Gastrocnemius medialis (tissue), 4 donors: ENCODE results near the gene CDC14B. TPM values are rescaled to one million over a fixed set of nuclear protein-coding genes. Genes with fewer than 3 reads are reported as not detected.
A peak's percentile ranks its signal among the peaks of the same experiment; 100 is the strongest.

ENCODE experiments used
- ATAC-seq, 2 donors: fragments of 150-250 bp; one replicate each; pipeline ENCODE4 v1.9.1; 2016
- DNase-seq, 2 donors: peaks; one replicate each; pipeline ENCODE4 v3.0.0-alpha.2; 2019
- H3K27ac ChIP-seq, 4 donors: fragments of 200-600 bp; sonication (generic); 1 replicate in 1 of 4; 2 replicates in 3 of 4; pipeline ENCODE4 v1.5.1; 2016 to 2018; ENCODE audit warnings: mild to moderate bottlenecking in 2 of 4, moderate library complexity in 1 of 4
- H3K27me3 ChIP-seq, 3 donors: fragments of 200-600 bp; sonication (generic) in 2 of 3; 1 replicate in 1 of 3; 2 replicates in 2 of 3; pipeline versions ENCODE4 v1.5.1 to v1.6.0; 2016 to 2019; ENCODE audit warnings: mild to moderate bottlenecking in 1 of 3, moderate library complexity in 1 of 3
- H3K36me3 ChIP-seq, 2 donors: fragments of 200-600 bp; sonication (generic) in 1 of 2; one replicate each; pipeline ENCODE4 v1.5.1; 2017 to 2018
- H3K4me1 ChIP-seq, 2 donors: fragments of 200-600 bp; sonication (generic) in 1 of 2; one replicate each; pipeline ENCODE4 v1.5.1; 2016 to 2017; ENCODE audit warnings: mild to moderate bottlenecking in 2 of 2
- H3K4me3 ChIP-seq, 4 donors: fragments of 200-600 bp; sonication (generic) in 3 of 4; 1 replicate in 1 of 4; 2 replicates in 3 of 4; pipeline ENCODE4 v1.5.1; 2016 to 2019; ENCODE audit warnings: mild to moderate bottlenecking in 2 of 4
- H3K9me3 ChIP-seq, 3 donors: fragments of 200-600 bp; sonication (generic) in 2 of 3; 1 replicate in 1 of 3; 2 replicates in 2 of 3; pipeline ENCODE4 v1.5.1; 2016 to 2019
- CTCF ChIP-seq, 5 experiments: fragments of 450-650 bp in 3 of 5; fragments of 200-600 bp in 2 of 5; sonication (generic) in 2 of 5; IDR thresholded peaks in 4 of 5; conservative IDR thresholded peaks in 1 of 5; 1 replicate in 4 of 5; 2 replicates in 1 of 5; pipeline ENCODE4 v1.5.1; 2016 to 2019; ENCODE audit warnings: antibody characterized with exemption in 5 of 5, mild to moderate bottlenecking in 3 of 5, moderate library complexity in 3 of 5
- POLR2A ChIP-seq, 2 donors: fragments of 450-650 bp; IDR thresholded peaks; one replicate each; pipeline ENCODE4 v1.6.1; 2017; ENCODE audit warnings: antibody characterized with exemption in 2 of 2, mild to moderate bottlenecking in 2 of 2, moderate library complexity in 2 of 2
- in situ Hi-C, 4 donors: fragments of 200-750 bp; cut with MboI; loops; one replicate each; pipeline versions ENCODE4 v1.15.0 to v1.8.0; 2017; ENCODE audit warnings: low sequenced_read_pairs in 4 of 4
- intact Hi-C: fragments of 100-400 bp; cut with DNase I; formaldehyde crosslinking; loops from one replicate; pipeline ENCODE4 v1.15.1; 2023; ENCODE audit warnings: low total_unique reads
- total RNA-seq, 4 donors: library from RNA; depleted of rRNA; stranded (reverse); fragments of >200 nt; gene quantifications; one replicate each; pipeline versions ENCODE4 v1.1.0 to v1.2.3, GENCODE V29; 2016

The CDC14B gene
- total RNA-seq, 4 donors from 2014 or later: 2.0 to 9.4 (median 5.5) TPM

GRCh38 chr9:96493757-96494156 lies 125.9 kb downstream of the CDC14B start:
- intact Hi-C loops: no loop called here
- H3K27ac ChIP-seq: no peak overlapping the region

GRCh38 chr9:96492993-96493531 lies 126.6 kb downstream of the CDC14B start:
- DNase-seq (no peak), ATAC-seq (no peak)
- H3K27ac ChIP-seq: no peak overlapping the region
- peaks cover 0 to 30% of the 10 kb centered on the region in 2 donors for H3K36me3 ChIP-seq
- H3K9me3 ChIP-seq: no peaks in the 10 kb centered on the region
- intact Hi-C loops: no loop called here
- in situ Hi-C loops: no loop called here
- TF ChIP-seq CTCF (IDR thresholded peaks at IDR 0.05 in 4 of 5, conservative IDR thresholded peaks at IDR 0.05 in 1 of 5) (no peak), POLR2A (IDR thresholded peaks at IDR 0.05) (no peak)
- H3K4me3 ChIP-seq: no peak overlapping the region
- peaks cover 0 to 1% of the 10 kb centered on the region in 2 donors for H3K4me1 ChIP-seq
- no peaks in the 10 kb centered on the region for H3K27me3 ChIP-seq

More at GRCh38 chr9:96493757-96494156, 125.9 kb downstream of the CDC14B start:
- H3K4me1 ChIP-seq: no peaks in the 10 kb centered on the region
- TF ChIP-seq POLR2A (IDR thresholded peaks at IDR 0.05): no peak
- TF ChIP-seq CTCF (IDR thresholded peaks at IDR 0.05 in 4 of 5, conservative IDR thresholded peaks at IDR 0.05 in 1 of 5): no peak
- H3K4me3 ChIP-seq: no peak overlapping the region
- peaks cover 0 to 25% of the 10 kb centered on the region in 2 donors for H3K36me3 ChIP-seq
- DNase-seq (no peak), ATAC-seq (no peak)
- in situ Hi-C loops: no loop called here
- H3K9me3 ChIP-seq: no peaks in the 10 kb centered on the region
- H3K27me3 ChIP-seq: no peaks in the 10 kb centered on the region

GRCh38 chr9:96491880-96492525 lies 127.6 kb downstream of the CDC14B start:
- intact Hi-C loops: no loop called here
- Histone ChIP-seq H3K27me3 (no peaks in the 10 kb centered on the region), H3K36me3 (peaks cover 0 to 30% of the 10 kb centered on the region in 2 donors), H3K4me3 (no peak overlapping the region), H3K9me3 (no peaks in the 10 kb centered on the region), H3K4me1 (peaks cover 7% of the 10 kb centered on the region in 2 donors), H3K27ac (no peak overlapping the region)
- no peak for DNase-seq
- ATAC-seq: no peak
- TF ChIP-seq POLR2A (IDR thresholded peaks at IDR 0.05) (no peak), CTCF (IDR thresholded peaks at IDR 0.05 in 4 of 5, conservative IDR thresholded peaks at IDR 0.05 in 1 of 5) (no peak)
- in situ Hi-C loops: no loop called here

GRCh38 chr9:96491079-96491879 lies 128.4 kb downstream of the CDC14B start:
- ATAC-seq (peak in 1 of 2 donors; percentile 29), DNase-seq (no peak)
- H3K4me1 ChIP-seq: peaks cover 14 to 15% of the 10 kb centered on the region in 2 donors
- TF ChIP-seq POLR2A (IDR thresholded peaks at IDR 0.05): no peak
- H3K27ac ChIP-seq: no peak overlapping the region
- in situ Hi-C loops: no loop called here
- peaks cover 0 to 30% of the 10 kb centered on the region in 2 donors for H3K36me3 ChIP-seq
- H3K4me3 ChIP-seq: no peak overlapping the region
- intact Hi-C loops: no loop called here
- no peaks in the 10 kb centered on the region for H3K27me3 ChIP-seq
- H3K9me3 ChIP-seq: no peaks in the 10 kb centered on the region

GRCh38 chr9:96490534-96491078 lies 129.0 kb downstream of the CDC14B start:
- Histone ChIP-seq H3K9me3 (no peaks in the 10 kb centered on the region), H3K4me1 (peaks cover 19 to 21% of the 10 kb centered on the region in 2 donors), H3K4me3 (no peak overlapping the region), H3K27me3 (no peaks in the 10 kb centered on the region), H3K27ac (no peak overlapping the region), H3K36me3 (peaks cover 0 to 30% of the 10 kb centered on the region in 2 donors)
- ATAC-seq: no peak
- no peak for DNase-seq
- intact Hi-C loops: no loop called here
- TF ChIP-seq POLR2A (IDR thresholded peaks at IDR 0.05) (no peak), CTCF (IDR thresholded peaks at IDR 0.05 in 4 of 5, conservative IDR thresholded peaks at IDR 0.05 in 1 of 5) (no peak)
- in situ Hi-C loops: no loop called here
